Neural cell (in vitro differentiated cells): ENCODE measurements around the gene SLCO3A1.

Source experiments
- EP300 ChIP-seq: fragments of 450-650 bp; conservative IDR thresholded peaks from 2 replicates; pipeline ENCODE4 v1.6.1; 2014; ENCODE audit warnings: antibody characterized with exemption, mild to moderate bottlenecking, moderate library complexity; ENCODE audit not compliant: poor library complexity, severe bottlenecking
- RAD21 ChIP-seq: fragments of 450-650 bp; conservative IDR thresholded peaks from 2 replicates; pipeline ENCODE4 v1.6.1; 2014; ENCODE audit warnings: antibody characterized with exemption, mild to moderate bottlenecking, moderate library complexity
- TF ChIP-seq, protein P1 (sequence below): fragments of 450-650 bp; IDR thresholded peaks from 2 replicates; pipeline ENCODE4 v1.5.1; 2014; ENCODE audit warnings: antibody characterized with exemption, mild to moderate bottlenecking, moderate library complexity; ENCODE audit not compliant: poor library complexity, severe bottlenecking

DNA sequence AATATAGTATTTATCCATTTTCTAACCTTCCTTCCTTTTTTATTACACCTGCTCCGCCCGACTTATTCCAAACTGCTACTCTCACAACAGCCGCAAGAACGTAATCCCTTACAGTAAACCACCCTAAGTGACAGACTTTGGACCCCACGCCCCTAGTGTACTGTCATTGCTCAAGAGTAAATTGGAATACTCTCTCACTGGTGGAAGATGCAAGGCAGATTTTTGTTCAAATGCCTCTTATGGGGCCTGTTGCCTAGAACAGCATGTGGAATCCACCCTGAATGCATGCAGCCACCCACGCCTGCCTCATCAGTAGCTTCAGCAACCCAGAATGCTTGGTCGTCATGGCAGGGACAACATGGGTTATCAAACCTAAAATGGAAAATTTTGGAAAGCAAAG is 313.9 kb downstream of the SLCO3A1 start:
- TF ChIP-seq RAD21 (no peak), EP300 (no peak)
- TF ChIP-seq, protein P1, sequence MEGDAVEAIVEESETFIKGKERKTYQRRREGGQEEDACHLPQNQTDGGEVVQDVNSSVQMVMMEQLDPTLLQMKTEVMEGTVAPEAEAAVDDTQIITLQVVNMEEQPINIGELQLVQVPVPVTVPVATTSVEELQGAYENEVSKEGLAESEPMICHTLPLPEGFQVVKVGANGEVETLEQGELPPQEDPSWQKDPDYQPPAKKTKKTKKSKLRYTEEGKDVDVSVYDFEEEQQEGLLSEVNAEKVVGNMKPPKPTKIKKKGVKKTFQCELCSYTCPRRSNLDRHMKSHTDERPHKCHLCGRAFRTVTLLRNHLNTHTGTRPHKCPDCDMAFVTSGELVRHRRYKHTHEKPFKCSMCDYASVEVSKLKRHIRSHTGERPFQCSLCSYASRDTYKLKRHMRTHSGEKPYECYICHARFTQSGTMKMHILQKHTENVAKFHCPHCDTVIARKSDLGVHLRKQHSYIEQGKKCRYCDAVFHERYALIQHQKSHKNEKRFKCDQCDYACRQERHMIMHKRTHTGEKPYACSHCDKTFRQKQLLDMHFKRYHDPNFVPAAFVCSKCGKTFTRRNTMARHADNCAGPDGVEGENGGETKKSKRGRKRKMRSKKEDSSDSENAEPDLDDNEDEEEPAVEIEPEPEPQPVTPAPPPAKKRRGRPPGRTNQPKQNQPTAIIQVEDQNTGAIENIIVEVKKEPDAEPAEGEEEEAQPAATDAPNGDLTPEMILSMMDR, result no peak
